ENCODE data around the gene GKAP1. TPM values are rescaled to one million over a fixed set of nuclear protein-coding genes. Genes with fewer than 3 reads are reported as not detected.
A peak's percentile ranks its signal among the peaks of the same experiment; 100 is the strongest.
"Not testable (repeated sequence)": the region's sequence is repeated elsewhere in the genome, so short reads cannot be mapped to it uniquely, and the experiment has no call there.

Gene GKAP1
- total RNA-seq, 1 experiment from 2014 or later: 13.4 TPM

DNA sequence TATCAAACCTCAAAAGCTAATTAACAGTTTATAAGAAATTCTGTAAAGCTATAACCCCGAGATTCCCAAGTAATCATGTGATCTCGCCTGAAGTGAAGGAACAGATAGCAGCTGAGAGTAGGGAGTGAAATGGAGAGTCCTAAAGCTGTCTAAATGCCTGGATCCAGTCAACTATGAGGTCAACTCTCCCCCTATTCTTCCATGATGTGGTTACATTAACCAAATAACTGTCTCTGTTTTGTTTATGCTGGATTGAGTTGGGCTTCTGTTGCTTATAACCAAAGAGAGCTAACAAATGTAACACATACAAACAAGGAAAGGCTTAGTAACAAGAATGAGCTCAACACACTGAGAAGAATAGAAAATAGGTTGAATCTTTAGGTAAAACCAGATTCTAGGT lies 41.6 kb downstream of the GKAP1 start:
- Histone ChIP-seq H3K36me3 (no peaks in the 10 kb centered on the region; the same call in 1 of the 2 replicates), H3K4me3 (no peak overlapping the region), H3K27me3 (no peaks in the 10 kb centered on the region), H3K9me3 (replicated peaks) (peaks cover 2% of the 10 kb centered on the region; the same call in 1 of the 2 replicates), H3K27ac (no peak overlapping the region), H3K4me1 (no peaks in the 10 kb centered on the region)
- peak in 1 of 2 experiments; percentile 3 for DNase-seq

DNA sequence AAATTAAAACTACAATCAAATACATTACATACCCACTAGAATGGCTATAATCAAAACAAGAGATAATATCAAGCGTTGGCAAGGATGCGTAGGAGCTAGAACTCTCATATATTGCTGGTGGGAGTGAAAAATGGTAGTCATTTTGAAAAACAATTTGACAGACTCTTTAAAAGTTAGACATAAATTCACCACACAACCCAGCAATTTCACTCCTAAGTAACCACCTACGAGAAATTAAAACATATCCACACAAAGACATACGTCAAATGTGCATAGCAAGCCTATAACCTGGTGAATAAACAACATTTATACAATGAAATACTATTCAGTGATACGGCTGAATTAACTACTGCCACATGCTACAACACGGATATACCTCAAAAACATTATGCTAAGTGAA lies 44.7 kb downstream of the GKAP1 start:
- no peak for DNase-seq
- H3K27ac ChIP-seq: no peak overlapping the region
- H3K4me1 ChIP-seq: no peaks in the 10 kb centered on the region
- H3K36me3 ChIP-seq: no peaks in the 10 kb centered on the region; the same call in 1 of the 2 replicates
- H3K9me3 ChIP-seq (replicated peaks): peaks cover 2% of the 10 kb centered on the region; the same call in 1 of the 2 replicates
- H3K27me3 ChIP-seq: no peaks in the 10 kb centered on the region
- no peak overlapping the region for H3K4me3 ChIP-seq

DNA sequence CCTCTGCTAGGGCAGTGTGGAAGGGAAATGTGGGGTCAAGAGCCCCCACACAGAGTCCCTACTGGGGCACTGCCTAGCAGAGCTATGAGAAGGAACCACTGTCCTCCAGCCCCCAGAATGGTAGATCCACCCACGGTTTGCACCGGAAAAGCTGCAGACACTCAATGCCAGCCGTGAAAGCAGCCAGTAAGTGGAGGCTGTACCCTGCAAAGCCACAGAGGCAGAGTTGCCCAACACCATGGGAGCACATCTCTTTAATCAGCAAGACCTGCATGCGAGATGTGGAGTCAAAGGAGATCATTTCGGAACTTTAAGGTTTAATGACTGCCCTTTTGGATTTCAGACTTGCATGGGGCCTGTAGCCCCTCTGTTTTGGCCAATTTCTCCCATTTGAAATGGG lies 52.2 kb downstream of the GKAP1 start:
- DNase-seq: no peak
- H3K36me3 ChIP-seq: no peaks in the 10 kb centered on the region; the same call in 1 of the 2 replicates
- no peaks in the 10 kb centered on the region for H3K4me1 ChIP-seq
- H3K27ac ChIP-seq: no peak overlapping the region
- H3K27me3 ChIP-seq: no peaks in the 10 kb centered on the region
- H3K4me3 ChIP-seq: no peak overlapping the region
- H3K9me3 ChIP-seq (replicated peaks): peaks cover 9% of the 10 kb centered on the region; the same call in 1 of the 2 replicates

DNA sequence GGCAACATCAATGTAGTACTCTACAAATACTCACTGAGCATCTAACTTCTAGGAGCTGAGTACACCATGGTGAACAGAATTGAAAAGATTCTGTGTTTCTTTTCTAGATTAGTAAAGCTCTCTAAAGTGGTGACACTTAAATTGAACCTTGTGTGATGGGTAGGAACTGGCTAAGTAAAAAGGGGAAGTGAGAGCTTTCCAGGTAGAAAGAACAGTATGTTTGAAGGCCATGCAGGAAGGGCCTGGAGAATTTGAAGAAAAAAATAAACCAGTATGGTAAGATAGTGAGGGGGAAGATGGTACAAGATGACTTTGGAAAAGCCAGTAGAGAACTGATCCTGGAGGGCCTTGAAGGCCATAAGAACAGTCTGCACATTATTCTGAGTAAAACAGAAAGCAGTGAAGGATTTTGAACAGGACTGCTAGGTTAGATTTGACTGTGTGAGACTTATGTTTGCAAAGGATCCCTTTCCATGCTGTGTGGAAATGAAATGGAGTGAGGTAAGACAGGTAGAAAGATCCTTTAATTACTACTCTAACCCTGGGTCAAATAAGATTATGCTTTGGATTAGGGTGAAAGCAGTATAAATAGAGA lies 63.1 kb downstream of the GKAP1 start:
- Histone ChIP-seq H3K36me3 (no peaks in the 10 kb centered on the region; the same call in 1 of the 2 replicates), H3K9me3 (replicated peaks) (no peaks in the 10 kb centered on the region)

DNA sequence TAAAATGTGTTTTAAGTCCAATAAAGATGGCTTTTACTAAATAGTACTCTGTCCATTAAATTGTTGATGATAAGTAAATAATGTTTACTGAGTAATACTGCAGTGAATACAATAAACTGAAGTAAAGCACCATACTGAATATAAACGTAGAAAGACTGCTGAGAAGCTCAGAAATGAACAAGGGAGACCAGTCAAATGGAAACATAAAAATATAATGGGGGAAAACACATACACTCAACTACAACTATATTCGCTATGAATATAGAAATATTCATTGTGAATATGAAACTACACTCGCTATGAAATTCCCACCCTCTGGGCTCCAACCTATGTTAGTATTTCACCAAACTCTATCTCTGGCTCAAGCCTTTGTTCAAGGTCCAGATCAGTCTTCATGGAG lies 67.9 kb downstream of the GKAP1 start:
- Histone ChIP-seq H3K4me1 (no peaks in the 10 kb centered on the region), H3K4me3 (no peak overlapping the region), H3K36me3 (peaks cover 3% of the 10 kb centered on the region), H3K9me3 (replicated peaks) (no peaks in the 10 kb centered on the region), H3K27me3 (no peaks in the 10 kb centered on the region), H3K27ac (no peak overlapping the region)
- no peak for DNase-seq

More for the DNA sequence above, 63.1 kb downstream of the GKAP1 start:
- Histone ChIP-seq H3K27me3 (no peaks in the 10 kb centered on the region), H3K27ac (no peak overlapping the region), H3K4me3 (no peak overlapping the region), H3K4me1 (no peaks in the 10 kb centered on the region)
- DNase-seq: no peak

DNA sequence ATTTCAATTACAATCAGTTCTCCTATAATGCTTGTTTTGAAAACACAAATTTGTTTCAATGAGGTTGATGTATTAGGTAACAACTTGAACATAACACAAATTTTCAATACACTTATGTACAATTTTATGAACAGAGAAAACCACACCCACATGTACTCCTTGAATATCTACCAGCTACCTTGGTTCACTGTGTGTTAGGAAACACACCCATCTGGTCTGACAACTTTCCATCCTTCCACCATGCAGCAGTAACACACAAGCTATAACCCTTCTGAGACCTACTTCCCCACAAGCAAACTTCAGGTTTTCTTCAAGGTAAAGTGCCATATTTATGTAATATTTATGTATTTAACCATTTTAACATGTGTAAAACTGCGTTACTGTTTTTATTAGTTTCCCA lies 73.4 kb downstream of the GKAP1 start:
- no peaks in the 10 kb centered on the region for H3K27me3 ChIP-seq
- no peaks in the 10 kb centered on the region for H3K9me3 ChIP-seq (replicated peaks)
- no peaks in the 10 kb centered on the region for H3K4me1 ChIP-seq
- no peak for DNase-seq
- H3K4me3 ChIP-seq: no peak overlapping the region
- H3K36me3 ChIP-seq: peaks cover 3% of the 10 kb centered on the region; the same call in 1 of the 2 replicates
- no peak overlapping the region for H3K27ac ChIP-seq

DNA sequence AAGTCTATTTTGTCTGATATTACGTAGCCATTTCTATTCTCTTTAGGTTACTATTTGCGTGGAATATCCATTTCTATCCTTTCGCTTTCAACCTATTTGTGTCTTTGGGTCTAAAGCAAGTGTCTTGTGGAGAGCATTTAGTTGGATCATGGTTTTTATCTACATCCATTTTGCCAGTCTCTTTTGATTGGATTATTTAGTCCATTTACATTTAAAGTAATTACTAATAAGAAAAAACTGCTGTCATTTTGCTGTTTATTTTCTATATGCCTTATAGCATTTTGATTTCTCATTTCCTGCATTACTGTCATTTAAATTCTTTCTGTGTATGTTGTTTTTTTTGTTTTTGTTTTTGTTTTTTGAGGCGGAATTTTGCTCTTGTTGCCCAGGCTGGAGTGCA lies 83.8 kb downstream of the GKAP1 start:
- no peaks in the 10 kb centered on the region for H3K36me3 ChIP-seq
- no peaks in the 10 kb centered on the region for H3K9me3 ChIP-seq (replicated peaks)
- H3K27me3 ChIP-seq: no peaks in the 10 kb centered on the region
- DNase-seq: no peak
- H3K27ac ChIP-seq: no peak overlapping the region
- H3K4me3 ChIP-seq: no peak overlapping the region
- no peaks in the 10 kb centered on the region for H3K4me1 ChIP-seq

DNA sequence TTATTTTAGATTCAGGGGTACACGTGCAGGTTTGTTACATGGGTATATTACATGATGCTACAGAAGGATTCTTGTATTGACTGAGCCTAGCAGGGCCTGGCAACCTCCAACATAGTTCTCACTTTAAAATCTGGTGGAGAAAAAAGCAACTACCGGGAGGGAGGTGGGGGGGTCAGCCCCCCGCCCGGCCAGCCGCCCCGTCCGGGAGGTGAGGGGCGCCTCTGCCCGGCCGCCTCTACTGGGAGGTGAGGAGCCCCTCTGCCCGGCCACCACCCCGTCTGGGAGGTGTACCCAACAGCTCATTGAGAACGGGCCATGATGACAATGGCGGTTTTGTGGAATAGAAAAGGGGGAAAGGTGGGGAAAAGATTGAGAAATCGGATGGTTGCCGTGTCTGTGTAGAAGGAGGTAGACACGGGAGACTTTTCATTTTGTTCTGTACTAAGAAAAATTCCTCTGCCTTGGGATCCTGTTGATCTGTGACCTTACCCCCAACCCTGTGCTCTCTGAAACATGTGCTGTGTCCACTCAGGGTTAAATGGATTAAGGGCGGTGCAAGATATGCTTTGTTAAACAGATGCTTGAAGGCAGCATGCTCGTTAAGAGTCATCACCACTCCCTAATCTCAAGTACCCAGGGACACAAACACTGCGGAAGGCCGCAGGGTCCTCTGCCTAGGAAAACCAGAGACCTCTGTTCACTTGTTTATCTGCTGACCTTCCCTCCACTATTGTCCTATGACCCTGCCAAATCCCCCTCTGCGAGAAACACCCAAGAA lies 88.8 kb downstream of the GKAP1 start:
- H3K27me3 ChIP-seq; H3K27ac ChIP-seq; H3K36me3 ChIP-seq; H3K4me3 ChIP-seq; DNase-seq; H3K9me3 ChIP-seq (replicated peaks); H3K4me1 ChIP-seq: not testable (repeated sequence)

DNA sequence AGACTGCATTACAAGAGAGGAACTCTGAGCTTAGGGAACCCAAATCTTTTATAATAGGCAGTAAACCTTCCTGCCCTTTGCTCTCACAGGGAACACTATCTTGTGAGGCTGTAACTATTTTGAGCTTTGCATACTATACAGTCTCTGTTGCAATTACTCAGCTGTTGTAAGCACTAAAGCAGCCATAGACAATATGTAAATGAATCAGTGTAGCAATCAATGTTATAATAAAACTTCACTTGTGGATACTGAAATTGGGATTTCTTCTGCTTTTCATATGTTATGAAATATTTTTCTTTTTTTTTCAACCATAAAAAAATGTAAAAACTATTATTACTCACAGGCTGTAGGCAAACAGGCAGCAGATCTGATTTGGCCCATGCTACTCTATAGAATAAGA lies 93.1 kb downstream of the GKAP1 start:
- Histone ChIP-seq H3K4me3 (no peak overlapping the region), H3K9me3 (replicated peaks) (no peaks in the 10 kb centered on the region), H3K27ac (no peak overlapping the region), H3K36me3 (no peaks in the 10 kb centered on the region), H3K4me1 (no peaks in the 10 kb centered on the region), H3K27me3 (no peaks in the 10 kb centered on the region)
- no peak for DNase-seq

DNA sequence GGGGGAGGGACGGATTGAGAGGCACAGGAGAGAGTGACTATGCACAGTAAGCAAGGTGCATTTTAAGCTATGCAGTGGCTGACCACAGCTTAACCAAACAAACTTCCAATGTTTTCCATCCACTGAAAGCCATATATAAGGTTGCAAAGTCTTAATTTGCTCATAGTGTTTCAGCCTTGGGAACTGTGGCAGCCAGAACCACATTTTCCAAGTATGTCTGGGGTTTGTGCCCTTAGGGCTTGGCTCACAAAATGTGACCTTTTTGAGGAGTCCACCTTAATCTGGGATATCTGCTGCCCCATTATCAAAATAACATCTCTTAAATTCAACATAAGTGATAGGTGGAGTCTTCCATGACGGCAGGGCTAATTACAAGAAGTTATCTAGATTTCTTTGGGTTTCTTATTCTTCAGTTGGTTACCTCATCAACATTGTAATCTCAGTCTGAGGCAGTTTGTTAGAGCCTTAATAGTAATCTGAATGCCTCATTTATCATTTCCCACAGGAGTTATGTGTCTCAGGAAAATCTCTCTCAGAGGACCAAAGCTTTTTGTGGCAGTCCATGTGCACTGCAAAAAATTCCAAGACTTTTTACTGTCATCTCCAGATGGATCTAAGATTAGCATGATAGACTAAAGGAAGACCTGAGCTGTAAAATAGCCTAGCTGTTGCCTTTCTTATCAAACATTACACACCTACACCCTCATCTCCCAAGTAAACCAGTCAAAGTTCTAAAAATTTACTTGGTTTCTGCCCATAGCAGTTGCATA lies 94.7 kb downstream of the GKAP1 start:
- DNase-seq: no peak
- H3K27me3 ChIP-seq: peaks cover 5% of the 10 kb centered on the region; the same call in 1 of the 2 replicates

DNA sequence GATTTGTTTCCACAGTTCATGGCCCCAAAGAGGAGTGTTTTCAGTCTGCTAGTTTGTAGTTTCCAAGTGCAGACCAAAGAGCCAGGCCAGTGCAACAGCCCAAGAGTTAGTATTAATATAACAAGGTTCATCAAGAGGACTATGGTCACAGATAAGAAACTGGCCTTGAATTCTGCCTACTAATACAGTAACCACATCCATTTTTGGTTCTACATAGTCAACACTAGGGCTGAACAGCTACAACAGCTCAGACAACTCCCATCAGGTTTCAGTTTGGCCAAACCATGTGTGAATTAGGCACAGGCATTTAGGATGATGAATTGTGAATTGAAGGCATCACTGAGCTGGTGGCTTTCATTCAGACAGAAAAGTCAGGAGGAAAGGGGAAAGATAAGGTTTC lies 96.1 kb downstream of the GKAP1 start:
- Histone ChIP-seq H3K27ac (no peak overlapping the region), H3K9me3 (replicated peaks) (no peaks in the 10 kb centered on the region), H3K27me3 (peaks cover 6% of the 10 kb centered on the region; the same call in 1 of the 2 replicates), H3K36me3 (no peaks in the 10 kb centered on the region), H3K4me3 (no peak overlapping the region), H3K4me1 (no peaks in the 10 kb centered on the region)
- DNase-seq: no peak

More for the DNA sequence above, 94.7 kb downstream of the GKAP1 start:
- H3K4me3 ChIP-seq: no peak overlapping the region
- H3K27ac ChIP-seq: no peak overlapping the region
- no peaks in the 10 kb centered on the region for H3K36me3 ChIP-seq
- no peaks in the 10 kb centered on the region for H3K9me3 ChIP-seq (replicated peaks)
- H3K4me1 ChIP-seq: no peaks in the 10 kb centered on the region

DNA sequence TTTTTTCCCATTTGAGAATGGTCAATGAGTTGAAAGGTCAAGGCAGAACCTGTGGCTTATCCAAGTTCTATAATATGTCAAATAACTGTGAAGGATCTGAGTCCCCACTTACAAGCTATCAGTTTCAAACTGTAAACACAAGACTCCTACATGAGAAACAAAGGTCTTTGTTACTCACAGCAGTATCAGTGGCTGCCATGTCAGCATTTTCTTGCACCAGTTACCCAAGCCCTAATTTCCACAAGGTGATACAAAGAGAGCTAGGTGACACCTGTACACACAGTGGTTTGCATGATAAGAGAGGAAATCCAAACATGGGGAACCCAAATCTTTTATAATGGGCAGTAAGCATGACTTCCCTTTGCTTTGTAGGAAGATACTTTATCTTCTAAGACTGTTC lies 101.8 kb downstream of the GKAP1 start:
- Histone ChIP-seq H3K36me3 (no peaks in the 10 kb centered on the region), H3K27me3 (peaks cover 6% of the 10 kb centered on the region; the same call in 1 of the 2 replicates)

DNA sequence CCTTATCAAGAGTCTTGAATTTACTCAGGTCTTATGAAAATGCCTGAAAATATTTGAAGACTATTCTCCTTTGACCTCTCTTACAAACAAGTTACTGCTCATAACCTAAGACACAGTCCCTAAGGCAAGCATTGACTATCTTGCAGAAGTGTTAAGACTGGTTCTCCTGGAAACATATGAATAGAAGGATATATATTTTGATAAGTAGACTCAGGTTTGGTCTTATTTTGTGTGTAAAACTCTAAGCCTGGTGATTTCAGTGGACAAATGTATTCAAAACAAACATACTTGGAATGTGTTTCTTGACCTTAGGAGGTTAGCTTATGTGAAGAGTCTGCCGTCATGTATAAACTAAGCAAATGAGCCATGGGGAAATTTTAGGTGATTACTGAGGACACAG lies 102.3 kb downstream of the GKAP1 start:
- H3K27me3 ChIP-seq: peaks cover 6% of the 10 kb centered on the region; the same call in 1 of the 2 replicates
- H3K4me3 ChIP-seq: no peak overlapping the region
- no peaks in the 10 kb centered on the region for H3K4me1 ChIP-seq
- H3K36me3 ChIP-seq: no peaks in the 10 kb centered on the region
- no peak overlapping the region for H3K27ac ChIP-seq
- H3K9me3 ChIP-seq (replicated peaks): 0 out of 2 replicates have a peak, but pooled peaks cover 3% of the 10 kb centered on the region
- no peak for DNase-seq

More for the DNA sequence above, 101.8 kb downstream of the GKAP1 start:
- Histone ChIP-seq H3K4me3 (no peak overlapping the region), H3K9me3 (replicated peaks) (0 out of 2 replicates have a peak, but pooled peaks cover 3% of the 10 kb centered on the region), H3K27ac (no peak overlapping the region), H3K4me1 (no peaks in the 10 kb centered on the region)
- no peak for DNase-seq

DNA sequence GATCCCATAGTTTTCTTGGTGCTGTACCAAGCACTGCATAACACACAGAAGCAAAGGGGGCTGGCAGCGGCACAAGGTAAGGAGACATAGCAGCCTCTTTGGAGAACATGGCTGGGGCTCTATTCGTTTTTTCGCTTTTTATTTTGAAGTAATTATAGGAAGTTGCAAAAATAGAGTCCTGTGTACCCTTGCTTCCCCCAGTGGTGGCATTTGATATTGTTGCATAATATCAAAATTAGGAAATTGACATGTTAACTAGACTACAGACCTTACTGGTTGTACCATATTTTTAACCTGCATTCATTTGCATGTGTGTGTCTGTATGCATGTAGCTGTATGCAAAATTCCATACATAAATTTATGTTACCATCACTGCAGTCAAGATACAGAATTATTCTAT lies 103.2 kb downstream of the GKAP1 start:
- no peak for DNase-seq
- Histone ChIP-seq H3K9me3 (replicated peaks) (0 out of 2 replicates have a peak, but pooled peaks cover 3% of the 10 kb centered on the region), H3K27ac (no peak overlapping the region), H3K4me3 (no peak overlapping the region), H3K27me3 (peaks cover 6% of the 10 kb centered on the region; the same call in 1 of the 2 replicates), H3K4me1 (no peaks in the 10 kb centered on the region), H3K36me3 (no peaks in the 10 kb centered on the region)
